Natural killer cell treated with Interleukin-12 subunit alpha and Interleukin-12 subunit beta and Interleukin-15 and Interleukin-18, amount 100 ng/mL, for 72 hours (primary cell): ENCODE measurements around the gene PNPLA6. TPM values are rescaled to one million over a fixed set of nuclear protein-coding genes. Genes with fewer than 3 reads are reported as not detected.

Experiments used
- ATAC-seq, 2 donors: fragments of 150-1000 bp; cut with Tn5 transposase in 1 of 2; sonication (Bioruptor Pico), chemical (Tn5 transposase) in 1 of 2; 2 replicates each; pipeline ENCODE4 v1.10.0; 2021
- DNase-seq: peaks from one replicate; pipeline ENCODE4 v3.0.0; 2022; ENCODE audit warnings: low spot score
- H3K27ac Mint-ChIP-seq, 2 donors: 1 replicate in 1 of 2; 2 replicates in 1 of 2; pipeline ENCODE4 v1.8.0; 2022; ENCODE audit warnings: mixed read lengths in 2 of 2, mild to moderate bottlenecking in 1 of 2, moderate library complexity in 1 of 2
- H3K27me3 Mint-ChIP-seq, 2 donors: 1 replicate in 1 of 2; 2 replicates in 1 of 2; pipeline ENCODE4 v1.8.0; 2022; ENCODE audit warnings: mixed read lengths in 2 of 2
- H3K36me3 Mint-ChIP-seq: one replicate; pipeline ENCODE4 v1.8.0; 2022; ENCODE audit warnings: mixed read lengths
- H3K4me1 Mint-ChIP-seq, 2 donors: 1 replicate in 1 of 2; 2 replicates in 1 of 2; pipeline ENCODE4 v1.8.0; 2022; ENCODE audit warnings: low read depth in 2 of 2, mixed read lengths in 2 of 2, mild to moderate bottlenecking in 1 of 2
- H3K4me3 Mint-ChIP-seq: one replicate; pipeline ENCODE4 v1.8.0; 2022; ENCODE audit warnings: mixed read lengths
- H3K9me3 Mint-ChIP-seq: 2 replicates; pipeline ENCODE4 v1.8.0; 2022; ENCODE audit warnings: mixed read lengths
- total RNA-seq, 2 donors: library from RNA; stranded (reverse); gene quantifications; one replicate each; pipeline ENCODE4 v1.2.3, GENCODE V29; 2022

The PNPLA6 gene
- total RNA-seq, 2 donors from 2014 or later: 259 to 369 TPM

DNA sequence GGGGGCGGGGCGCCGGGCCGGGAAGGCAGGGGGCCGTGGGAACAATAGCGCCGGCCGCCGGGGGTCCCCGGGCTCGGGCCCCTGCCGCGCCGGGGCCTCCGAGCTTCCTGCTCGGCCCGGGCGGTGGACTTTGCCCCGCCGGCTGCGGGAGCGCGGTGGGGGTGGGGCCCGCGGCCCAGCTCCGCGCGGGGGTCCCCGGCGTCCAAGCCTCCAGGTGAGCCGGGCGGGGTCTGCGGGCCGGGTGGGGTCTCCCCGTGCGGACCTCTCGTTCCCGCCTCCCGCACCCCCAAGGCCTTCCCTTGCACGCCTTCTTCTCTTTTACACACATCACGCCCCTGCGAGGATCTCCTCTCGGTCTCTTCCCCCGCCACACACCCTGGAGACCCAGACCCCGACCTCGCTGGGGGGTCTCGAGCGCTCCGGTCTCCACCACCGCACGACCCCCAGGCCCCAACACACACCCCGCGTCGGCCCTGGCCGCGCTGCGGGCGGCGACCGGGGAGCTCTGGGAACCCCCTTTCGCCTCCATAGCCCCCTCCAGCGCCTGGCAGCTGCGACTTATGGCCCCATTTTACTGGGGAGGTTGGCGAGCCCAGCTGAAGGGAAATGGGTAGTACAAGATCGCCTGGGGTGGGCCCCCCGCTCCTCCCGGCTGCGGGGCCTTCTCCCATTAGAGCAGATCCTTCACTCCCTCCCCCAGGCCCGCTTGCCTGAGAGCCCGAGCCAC is 60.9 kb downstream of the PNPLA6 start:
- Mint-ChIP-seq H3K9me3 (no peaks in the 10 kb centered on the region), H3K27ac (no peak overlapping the region), H3K36me3 (no peaks in the 10 kb centered on the region), H3K4me1 (peaks cover 4 to 5% of the 10 kb centered on the region in 2 donors), H3K27me3 (peaks cover 24 to 41% of the 10 kb centered on the region in 2 donors), H3K4me3 (no peak overlapping the region)
- DNase-seq (no peak), ATAC-seq (no peak)

DNA sequence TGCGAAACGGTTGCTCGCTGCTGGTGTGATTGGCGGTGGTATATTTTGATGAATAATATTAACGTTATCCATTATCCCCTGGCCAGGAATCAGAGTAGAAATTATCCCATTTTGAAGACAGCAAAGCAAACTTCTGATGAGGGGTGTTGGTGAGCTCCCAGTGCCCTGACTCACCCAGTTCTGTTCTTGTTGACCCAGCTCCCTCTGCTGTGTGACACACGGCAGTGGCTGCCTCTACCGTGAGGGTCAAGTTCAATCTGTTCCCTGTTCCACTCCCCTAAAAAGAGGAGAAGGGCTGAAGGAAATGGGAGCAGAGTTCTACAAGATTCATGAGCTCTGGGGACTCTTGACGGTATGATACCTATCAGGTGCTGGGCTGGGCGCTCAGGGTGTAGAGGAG is 62.2 kb downstream of the PNPLA6 start:
- peaks cover 5 to 8% of the 10 kb centered on the region in 2 donors for H3K4me1 Mint-ChIP-seq
- peak overlapping the region; percentile 22 for H3K4me3 Mint-ChIP-seq
- H3K9me3 Mint-ChIP-seq: no peaks in the 10 kb centered on the region
- H3K27me3 Mint-ChIP-seq: peaks cover 26 to 50% of the 10 kb centered on the region in 2 donors
- DNase-seq (no peak), ATAC-seq (no peak)
- no peaks in the 10 kb centered on the region for H3K36me3 Mint-ChIP-seq
- no peak overlapping the region for H3K27ac Mint-ChIP-seq

DNA sequence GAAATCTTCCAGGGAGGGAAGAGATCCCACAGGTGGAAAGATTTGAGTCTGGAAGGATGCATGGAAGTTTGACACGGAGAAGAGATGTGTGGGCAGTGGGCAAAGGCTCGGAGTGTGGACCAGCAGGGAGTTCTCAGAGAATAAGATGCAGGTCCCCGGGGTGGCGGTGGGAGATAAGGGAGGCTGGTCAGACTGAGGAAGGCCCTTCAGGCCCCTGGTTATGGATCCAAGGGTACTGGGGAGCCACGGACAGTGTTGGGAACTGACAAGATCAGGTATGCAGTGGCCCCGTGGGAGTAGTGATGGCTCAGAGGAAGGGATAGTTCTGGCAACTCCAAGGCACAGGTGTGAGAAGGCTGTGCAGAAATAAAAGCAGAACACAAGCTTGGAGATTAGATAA is 62.7 kb downstream of the PNPLA6 start:
- Mint-ChIP-seq H3K4me3 (no peak overlapping the region), H3K4me1 (peaks cover 5 to 8% of the 10 kb centered on the region in 2 donors), H3K27me3 (peaks cover 25 to 47% of the 10 kb centered on the region in 2 donors), H3K27ac (peak overlapping the region in 1 of 2 donors; percentile 29), H3K9me3 (no peaks in the 10 kb centered on the region), H3K36me3 (no peaks in the 10 kb centered on the region)
- no peak for DNase-seq
- ATAC-seq: no peak

DNA sequence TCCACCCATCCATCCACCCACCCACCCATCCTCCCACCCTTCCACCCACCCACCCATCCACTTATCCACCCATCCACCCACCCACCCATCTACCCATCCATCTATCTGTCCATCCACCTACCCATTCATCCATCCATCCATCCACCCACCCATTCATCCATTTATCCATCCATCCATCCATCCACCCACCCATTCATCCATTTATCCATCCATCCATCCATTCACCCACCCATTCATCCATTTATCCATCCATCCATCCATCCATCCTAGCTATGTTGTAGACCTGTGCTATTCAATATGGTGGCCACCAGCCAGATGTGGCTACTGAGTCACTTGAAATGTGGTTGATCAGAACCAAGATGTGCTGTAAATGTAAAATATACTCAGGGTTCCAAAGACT is 65.2 kb downstream of the PNPLA6 start:
- Mint-ChIP-seq H3K36me3 (no peaks in the 10 kb centered on the region), H3K4me1 (peaks cover 0 to 7% of the 10 kb centered on the region in 2 donors), H3K27me3 (peaks cover 22 to 24% of the 10 kb centered on the region in 2 donors), H3K9me3 (no peaks in the 10 kb centered on the region), H3K4me3 (no peak overlapping the region), H3K27ac (no peak overlapping the region)
- DNase-seq: no peak
- no peak for ATAC-seq

DNA sequence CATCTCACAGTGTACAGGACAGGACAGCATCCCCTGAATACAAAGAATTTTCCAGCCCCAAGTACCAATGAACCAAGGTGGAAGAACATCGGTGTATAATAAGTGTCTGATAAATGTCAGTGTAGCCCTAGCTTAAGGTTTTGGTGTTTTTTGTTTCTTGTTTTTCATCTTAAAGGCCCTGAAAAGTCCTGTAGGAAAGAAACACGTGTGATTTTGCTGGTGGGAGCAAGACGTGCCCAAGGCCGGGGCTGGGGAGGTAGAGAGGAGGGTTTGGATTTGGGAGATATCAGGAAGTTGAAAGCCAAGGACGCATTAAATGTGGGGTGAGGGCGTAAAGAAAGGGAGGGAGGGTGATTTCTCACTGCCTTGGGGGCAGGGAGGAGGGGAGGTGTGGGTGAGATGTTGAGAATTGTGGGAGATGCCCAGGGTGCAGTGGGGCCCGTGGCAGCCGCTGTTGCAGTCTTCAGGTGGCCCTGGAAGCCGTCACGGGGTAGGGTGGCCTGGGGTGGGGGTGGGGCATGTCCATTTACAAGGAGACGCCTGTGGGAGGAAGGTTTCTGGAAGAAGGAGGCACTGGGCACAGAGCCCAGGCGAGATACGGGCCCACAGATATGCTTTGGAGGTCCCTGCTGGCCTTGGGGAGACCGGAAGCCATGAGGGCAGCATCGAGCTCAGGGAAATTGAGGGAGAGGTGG is 66.9 kb downstream of the PNPLA6 start:
- ATAC-seq (no peak), DNase-seq (no peak)
- peaks cover 0 to 8% of the 10 kb centered on the region in 2 donors for H3K4me1 Mint-ChIP-seq
- no peak overlapping the region for H3K4me3 Mint-ChIP-seq
- H3K36me3 Mint-ChIP-seq: no peaks in the 10 kb centered on the region
- no peaks in the 10 kb centered on the region for H3K9me3 Mint-ChIP-seq
- peaks cover 20 to 22% of the 10 kb centered on the region in 2 donors for H3K27me3 Mint-ChIP-seq
- H3K27ac Mint-ChIP-seq: no peak overlapping the region

DNA sequence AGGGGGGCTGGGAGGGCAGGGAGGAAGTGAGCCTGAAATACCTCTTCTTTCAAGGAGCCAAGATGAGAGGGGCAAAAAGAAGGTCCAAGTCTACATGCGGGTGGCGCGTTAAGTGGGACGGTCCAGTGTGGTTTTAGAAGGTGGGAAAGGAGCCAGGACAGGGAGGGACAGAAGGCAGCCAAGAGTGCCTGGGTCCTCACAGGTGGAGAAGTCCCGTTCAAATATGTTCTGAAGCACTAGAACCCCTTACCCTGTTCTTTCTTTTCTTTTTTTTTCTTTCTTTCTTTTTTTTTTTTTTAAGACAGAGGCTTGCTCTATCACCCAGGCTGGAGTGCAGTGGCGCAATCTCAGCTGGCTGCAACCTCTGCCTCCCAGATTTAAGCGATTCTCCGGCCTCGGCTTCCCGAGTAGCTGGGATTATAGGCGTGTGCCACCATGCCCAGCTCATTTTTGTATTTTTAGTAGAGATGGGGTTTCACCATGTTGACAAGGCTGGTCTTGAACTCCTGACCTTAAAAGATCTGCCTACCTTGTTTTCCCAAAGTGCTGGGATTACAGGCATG is 67.5 kb downstream of the PNPLA6 start:
- Mint-ChIP-seq H3K27ac (no peak overlapping the region), H3K36me3 (no peaks in the 10 kb centered on the region), H3K4me3 (no peak overlapping the region), H3K9me3 (no peaks in the 10 kb centered on the region), H3K4me1 (peaks cover 0 to 8% of the 10 kb centered on the region in 2 donors), H3K27me3 (peaks cover 14 to 18% of the 10 kb centered on the region in 2 donors)
- ATAC-seq (no peak), DNase-seq (no peak)

DNA sequence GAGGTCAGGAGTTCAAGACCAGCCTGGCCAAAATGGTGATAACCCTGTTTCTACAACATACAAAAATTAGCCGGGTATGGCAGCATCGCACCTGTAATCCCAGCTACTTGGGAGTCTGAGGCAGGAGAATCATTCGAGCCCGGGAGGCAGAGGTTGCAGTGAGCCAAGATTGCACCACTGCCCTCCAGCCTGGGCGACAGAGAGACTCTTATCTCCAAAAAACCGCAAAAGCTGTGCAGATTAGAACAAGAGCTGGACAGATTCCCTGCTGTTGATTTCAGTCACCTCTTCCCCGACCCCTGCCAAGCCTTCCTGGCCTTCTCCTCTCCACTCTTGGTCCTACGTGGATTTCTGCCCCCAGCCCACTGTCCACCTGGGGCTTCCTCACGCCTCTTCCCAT is 68.4 kb downstream of the PNPLA6 start:
- Mint-ChIP-seq H3K9me3 (no peaks in the 10 kb centered on the region), H3K4me3 (no peak overlapping the region), H3K36me3 (no peaks in the 10 kb centered on the region), H3K4me1 (peaks cover 0 to 8% of the 10 kb centered on the region in 2 donors), H3K27ac (no peak overlapping the region), H3K27me3 (peaks cover 9 to 14% of the 10 kb centered on the region in 2 donors)
- DNase-seq: no peak
- no peak for ATAC-seq

DNA sequence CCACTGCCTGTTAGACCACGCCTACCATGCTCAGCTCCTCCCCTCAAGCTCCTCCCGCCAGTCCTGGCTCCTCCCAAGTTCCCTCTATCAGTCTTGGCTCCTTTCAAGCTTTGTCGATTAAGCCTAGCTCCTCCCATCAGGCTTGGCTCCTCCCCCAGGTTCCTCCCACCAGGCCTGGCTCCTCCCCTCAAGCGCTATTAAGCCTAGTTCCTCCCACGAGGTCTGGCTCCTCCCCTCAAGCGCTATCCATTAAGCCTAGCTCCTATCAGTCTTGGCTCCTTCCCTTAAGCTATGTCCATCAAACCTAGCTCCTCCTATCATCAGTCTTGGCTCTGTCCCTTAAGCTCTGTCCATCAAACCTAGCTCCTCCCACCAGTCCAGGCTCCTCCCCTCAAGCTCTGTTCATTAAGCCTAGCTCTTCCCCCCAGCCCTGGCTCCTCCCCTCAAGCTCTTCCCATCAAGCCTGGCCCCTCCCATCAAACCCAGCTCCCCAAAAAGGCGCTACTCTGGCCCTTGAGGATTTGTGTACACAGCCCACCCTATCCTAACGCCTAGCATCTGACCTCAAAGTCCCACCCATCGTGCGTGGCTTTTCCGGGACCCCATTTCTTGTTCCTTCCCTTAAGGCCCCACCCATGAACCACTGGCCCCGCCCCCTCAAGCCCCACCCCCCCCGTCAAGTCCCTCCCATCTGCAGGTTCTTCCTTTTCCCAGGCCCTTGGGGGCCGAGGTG is 70.1 kb downstream of the PNPLA6 start:
- H3K27ac Mint-ChIP-seq: no peak overlapping the region
- no peak overlapping the region for H3K4me3 Mint-ChIP-seq
- ATAC-seq: peak; percentile 61 to 68
- H3K9me3 Mint-ChIP-seq: no peaks in the 10 kb centered on the region
- no peak for DNase-seq
- H3K4me1 Mint-ChIP-seq: peaks cover 0 to 8% of the 10 kb centered on the region in 2 donors
- peaks cover 9 to 13% of the 10 kb centered on the region in 2 donors for H3K27me3 Mint-ChIP-seq
- H3K36me3 Mint-ChIP-seq: no peaks in the 10 kb centered on the region

DNA sequence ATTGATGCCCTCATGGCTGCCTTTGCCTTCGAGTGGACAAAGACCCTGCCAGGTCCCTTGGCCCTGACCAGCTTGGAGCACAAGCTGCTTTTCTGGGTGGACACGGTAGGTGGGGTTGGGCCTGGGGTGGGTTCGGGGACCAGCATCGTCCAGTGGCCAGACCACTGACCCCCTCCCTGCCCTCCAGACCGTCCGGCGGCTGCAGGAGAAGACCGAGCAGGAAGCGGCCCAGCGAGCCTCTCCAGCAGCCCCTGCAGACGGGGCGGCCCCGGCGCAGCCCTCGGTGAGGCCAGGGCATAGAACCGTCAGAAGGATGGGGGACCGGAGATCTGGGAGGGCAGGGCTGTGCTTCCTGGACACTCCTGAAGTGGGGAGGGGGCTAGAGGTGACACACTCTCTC is 70.8 kb downstream of the PNPLA6 start:
- no peak overlapping the region for H3K27ac Mint-ChIP-seq
- no peaks in the 10 kb centered on the region for H3K9me3 Mint-ChIP-seq
- no peak overlapping the region for H3K4me3 Mint-ChIP-seq

DNA sequence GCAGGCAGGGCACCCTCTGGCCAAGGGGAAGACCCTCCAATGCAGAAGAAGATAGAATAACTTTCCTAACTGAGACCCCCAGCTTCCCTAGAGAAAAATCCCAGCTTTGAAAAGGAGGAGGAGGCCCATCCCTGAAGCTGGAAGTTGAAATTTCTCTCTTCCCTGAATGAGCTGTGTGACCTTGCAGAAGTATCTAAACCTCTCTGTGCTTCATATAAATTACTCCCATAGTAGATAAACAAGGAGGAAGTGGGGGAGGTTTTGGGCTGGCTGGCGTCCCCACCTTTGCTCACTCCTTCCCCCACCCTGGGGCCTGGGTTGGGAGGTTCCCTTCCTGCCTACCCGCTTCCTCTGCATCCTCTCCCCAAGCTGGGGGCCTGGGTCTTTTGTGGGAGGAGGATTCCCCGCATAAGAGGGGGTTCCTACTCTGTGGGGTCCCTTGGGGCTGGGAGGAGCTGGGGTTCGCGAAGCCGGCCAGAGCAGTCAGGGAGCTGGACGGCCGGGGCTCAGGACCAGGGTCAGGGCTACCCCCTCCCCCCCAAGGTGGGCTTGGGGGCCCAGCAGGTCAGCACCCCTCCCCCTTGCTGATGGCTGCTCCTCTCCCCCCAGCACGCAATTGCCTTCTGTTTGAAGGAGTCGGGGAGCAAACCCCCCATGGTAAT is 71.8 kb downstream of the PNPLA6 start:
- Mint-ChIP-seq H3K9me3 (no peaks in the 10 kb centered on the region), H3K4me3 (no peak overlapping the region), H3K27ac (no peak overlapping the region), H3K27me3 (peaks cover 3 to 9% of the 10 kb centered on the region in 2 donors), H3K36me3 (no peaks in the 10 kb centered on the region), H3K4me1 (peaks cover 0 to 4% of the 10 kb centered on the region in 2 donors)
- no peak for ATAC-seq
- no peak for DNase-seq

More for the DNA sequence above, 70.8 kb downstream of the PNPLA6 start:
- no peak for DNase-seq
- Mint-ChIP-seq H3K27me3 (peaks cover 9 to 13% of the 10 kb centered on the region in 2 donors), H3K36me3 (no peaks in the 10 kb centered on the region), H3K4me1 (peaks cover 0 to 8% of the 10 kb centered on the region in 2 donors)
- ATAC-seq: no peak

DNA sequence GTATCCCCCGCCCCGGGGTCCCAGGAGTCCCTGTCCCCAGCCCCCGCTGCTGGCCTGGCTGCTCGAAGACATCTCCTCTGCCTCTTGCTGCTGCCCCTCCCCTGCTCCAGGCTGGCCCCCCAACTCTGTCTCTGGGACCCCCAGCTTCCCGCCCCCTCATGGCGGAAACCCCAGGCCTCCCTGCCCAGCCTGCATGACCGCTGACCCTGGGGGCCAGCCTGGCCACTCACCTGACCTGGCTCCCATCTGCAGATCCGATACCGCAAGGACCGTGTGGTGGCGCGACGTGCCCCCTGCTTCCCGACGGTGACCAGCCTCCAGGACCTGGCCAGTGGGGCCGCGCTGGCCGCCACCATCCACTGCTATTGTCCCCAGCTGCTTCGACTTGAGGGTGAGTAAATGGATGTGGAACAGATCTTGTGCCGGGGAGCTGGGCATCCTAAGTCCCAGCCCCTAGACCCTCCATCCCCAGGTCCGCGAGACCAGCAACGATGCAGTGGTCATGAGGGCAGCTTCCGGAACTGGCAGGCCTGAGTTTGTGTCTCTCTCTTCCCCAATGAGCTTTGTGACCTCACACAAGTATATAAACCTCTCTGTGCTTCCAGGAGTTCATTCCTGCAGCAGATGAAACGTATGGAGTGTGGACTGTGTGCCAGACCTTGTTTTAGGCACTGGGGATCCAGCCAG is 72.5 kb downstream of the PNPLA6 start:
- Mint-ChIP-seq H3K27me3 (peaks cover 0 to 9% of the 10 kb centered on the region in 2 donors), H3K4me3 (no peak overlapping the region), H3K36me3 (no peaks in the 10 kb centered on the region), H3K9me3 (no peaks in the 10 kb centered on the region), H3K27ac (no peak overlapping the region), H3K4me1 (peaks cover 0 to 4% of the 10 kb centered on the region in 2 donors)
- DNase-seq (no peak), ATAC-seq (no peak)

DNA sequence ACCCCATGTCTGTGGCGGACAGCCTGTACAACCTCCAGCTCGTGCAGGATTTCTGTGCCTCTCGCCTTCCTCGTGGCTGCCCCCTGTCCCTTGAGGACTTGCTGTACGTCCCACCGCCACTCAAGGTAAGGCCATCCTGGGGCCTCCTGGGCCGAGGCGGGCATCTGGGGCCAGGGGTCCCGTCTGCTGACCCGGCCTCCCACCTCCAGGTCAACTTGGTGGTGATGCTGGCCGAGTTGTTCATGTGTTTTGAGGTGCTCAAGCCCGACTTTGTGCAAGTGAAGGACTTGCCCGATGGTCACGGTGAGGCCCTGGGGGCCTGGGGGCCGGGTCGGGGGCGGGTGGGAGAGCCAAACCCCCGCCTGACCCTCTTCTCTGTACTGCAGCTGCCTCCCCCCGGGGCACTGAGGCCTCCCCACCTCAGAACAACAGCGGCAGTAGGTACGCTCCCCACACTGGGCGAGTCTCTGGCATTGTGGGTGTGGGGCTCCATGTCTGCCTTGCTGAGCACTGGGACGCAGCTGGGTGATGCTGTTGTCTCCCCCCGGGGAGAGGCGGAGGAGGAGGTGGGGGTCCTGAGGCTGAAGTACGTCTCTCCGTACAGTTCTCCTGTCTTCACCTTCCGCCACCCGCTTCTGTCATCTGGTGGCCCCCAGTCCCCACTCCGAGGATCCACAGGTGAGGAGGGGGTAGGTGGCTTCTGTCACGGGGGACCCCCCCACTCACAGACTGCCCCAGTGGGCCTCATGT is 75.1 kb downstream of the PNPLA6 start:
- no peak overlapping the region for H3K27ac Mint-ChIP-seq
- no peak overlapping the region for H3K4me3 Mint-ChIP-seq
- ATAC-seq: no peak
- no peaks in the 10 kb centered on the region for H3K36me3 Mint-ChIP-seq
- H3K4me1 Mint-ChIP-seq: peaks cover 0 to 1% of the 10 kb centered on the region in 2 donors
- peaks cover 0 to 2% of the 10 kb centered on the region in 2 donors for H3K27me3 Mint-ChIP-seq
- DNase-seq: no peak
- H3K9me3 Mint-ChIP-seq: no peaks in the 10 kb centered on the region
